HCT116 (cell line): ENCODE results near the gene ARHGEF37. TPM values are rescaled to one million over a fixed set of nuclear protein-coding genes. Genes with fewer than 3 reads are reported as not detected.

ENCODE experiments used
- ATAC-seq: fragments of 200-7000 bp; cut with Tn5 transposase; 2 replicates; pipeline ENCODE4 v1.9.1; 2020; ENCODE audit warnings: mild to moderate bottlenecking, moderate library complexity
- BruUV-seq: library from RNA; stranded (reverse); fragments of 400-500 nt; replicated peaks from 2 replicates; lab custom pipeline; 2021; lab: Mats Ljungman, UMichigan
- CTCF ChIA-PET: fragments of 300-600 bp; sonication (Branson Sonifier 250); formaldehyde crosslinking; loops from one replicate; lab custom pipeline; 2021; ENCODE audit warnings: antibody characterized with exemption; lab: Charles Lee
- POLR2A ChIA-PET: fragments of 300-600, 350-600 bp; sonication (Branson Sonifier 250); formaldehyde crosslinking; loops from one replicate; lab custom pipeline; 2021; ENCODE audit warnings: antibody characterized with exemption; lab: Charles Lee
- RAD21 ChIA-PET, 2 experiments: fragments of 300-600 bp; sonication (Branson Sonifier 250); formaldehyde crosslinking; loops; one replicate each; lab custom pipeline; 2023; ENCODE audit warnings: low total read pairs in 2 of 2; ENCODE audit not compliant: uncharacterized antibody in 2 of 2, unreplicated experiment in 2 of 2, low non-redundant PET in 1 of 2; lab: Charles Lee
- DNase-seq: peaks from one replicate; pipeline ENCODE4 v3.0.0-alpha.2; 2010; ENCODE audit warnings: low read depth, low spot score
- H2AFZ ChIP-seq: fragments of 200-600 bp; shearing (Covaris generic), sonication (generic); 2 replicates; pipeline ENCODE4 v1.6.1; 2017; ENCODE audit warnings: low read depth, mixed run types, mixed read lengths, antibody characterized with exemption, low read length; ENCODE audit not compliant: poor library complexity, severe bottlenecking
- H3K27ac ChIP-seq: 2 replicates; pipeline ENCODE4 v1.5.1; 2012; ENCODE audit warnings: low read depth, low read length
- H3K27me3 ChIP-seq: fragments of 200-600 bp; sonication (generic); 2 replicates; pipeline ENCODE4 v1.6.1; 2016; ENCODE audit warnings: mixed run types, low read length, mixed read lengths; ENCODE audit not compliant: insufficient read depth
- H3K36me3 ChIP-seq, 2 experiments: fragments of 200-500 bp in 1 of 2; fragments of 200-600 bp in 1 of 2; sonication (Bioruptor generic) in 1 of 2; sonication (generic) in 1 of 2; 2 replicates each; pipeline versions ENCODE4 v1.5.1 to v1.6.1; 2014 to 2016; ENCODE audit warnings: low read length in 2 of 2, inconsistent platforms in 1 of 2, mixed read lengths in 1 of 2, mixed run types in 1 of 2; ENCODE audit not compliant: insufficient read depth in 2 of 2, control insufficient read depth in 1 of 2
- H3K4me1 ChIP-seq, 2 experiments: fragments of 200-600 bp in 1 of 2; sonication (generic) in 1 of 2; 2 replicates each; pipeline versions ENCODE4 v1.5.1 to v1.6.1; 2012 to 2017; ENCODE audit warnings: low read length in 2 of 2, inconsistent platforms in 1 of 2, mild to moderate bottlenecking in 1 of 2, mixed read lengths in 1 of 2, mixed run types in 1 of 2, moderate library complexity in 1 of 2; ENCODE audit not compliant: insufficient read depth in 2 of 2, control insufficient read depth in 1 of 2
- H3K4me2 ChIP-seq: fragments of 200-600 bp; sonication (generic); 2 replicates; pipeline ENCODE4 v1.6.1; 2017; ENCODE audit warnings: mixed run types, low read length, mixed read lengths
- H3K4me3 ChIP-seq, 2 experiments: fragments of 200-600 bp in 1 of 2; sonication (generic) in 1 of 2; replicated peaks in 1 of 2; 2 replicates each; pipeline ENCODE4 v1.5.1; 2011 to 2016; ENCODE audit warnings: low read length in 2 of 2, control low read depth in 1 of 2, low read depth in 1 of 2, mild to moderate bottlenecking in 1 of 2, mixed read lengths in 1 of 2, mixed run types in 1 of 2
- H3K79me2 ChIP-seq: fragments of 200-600 bp; sonication (generic); 2 replicates; pipeline ENCODE4 v1.6.1; 2017; ENCODE audit warnings: mild to moderate bottlenecking, mixed run types, low read length, moderate library complexity, mixed read lengths; ENCODE audit not compliant: insufficient read depth
- H3K9ac ChIP-seq: fragments of 200-600 bp; sonication (generic); 2 replicates; pipeline ENCODE4 v1.6.1; 2016; ENCODE audit warnings: low read length, mixed read lengths
- H3K9me2 ChIP-seq: fragments of 200-600 bp; sonication (generic), shearing (Covaris generic); 2 replicates; pipeline ENCODE4 v1.6.1; 2017; ENCODE audit warnings: mixed run types, mild to moderate bottlenecking, moderate library complexity; ENCODE audit not compliant: insufficient read depth
- H3K9me3 ChIP-seq, 2 experiments: fragments of 200-500 bp in 1 of 2; fragments of 200-600 bp in 1 of 2; sonication (Bioruptor generic) in 1 of 2; sonication (generic) in 1 of 2; 2 replicates each; pipeline ENCODE4 v1.6.1; 2014 to 2017; ENCODE audit warnings: low read length in 2 of 2, mixed read lengths in 2 of 2, inconsistent platforms in 1 of 2, low read depth in 1 of 2, mild to moderate bottlenecking in 1 of 2, mixed run types in 1 of 2, moderate library complexity in 1 of 2; ENCODE audit not compliant: control insufficient read depth in 1 of 2, insufficient read depth in 1 of 2
- H4K20me1 ChIP-seq: fragments of 200-600 bp; sonication (generic), shearing (Covaris generic); 2 replicates; pipeline ENCODE4 v1.6.1; 2017; ENCODE audit warnings: mixed run types, mild to moderate bottlenecking, moderate library complexity; ENCODE audit not compliant: insufficient read depth
- ATF3 ChIP-seq: IDR thresholded peaks from 2 replicates; pipeline ENCODE4 v1.6.1; 2012
- CBX3 ChIP-seq: IDR thresholded peaks from 2 replicates; pipeline ENCODE4 v1.6.1; 2012; ENCODE audit warnings: low read depth
- ELF1 ChIP-seq: IDR thresholded peaks from 2 replicates; pipeline ENCODE4 v1.6.1; 2012; ENCODE audit warnings: low read depth, borderline replicate concordance
- EZH2 ChIP-seq: fragments of 200-600 bp; sonication (generic); IDR thresholded peaks from 2 replicates; pipeline ENCODE4 v1.6.1; 2017; ENCODE audit warnings: antibody characterized with exemption, mixed run types
- EZH2phosphoT487 ChIP-seq: fragments of 200-600 bp; IDR thresholded peaks from 2 replicates; pipeline ENCODE4 v1.6.1; 2018; ENCODE audit warnings: antibody characterized with exemption, borderline replicate concordance
- FOSL1 ChIP-seq: IDR thresholded peaks from 2 replicates; pipeline ENCODE4 v1.6.1; 2012; ENCODE audit warnings: low read depth
- JUND ChIP-seq: IDR thresholded peaks from 2 replicates; pipeline ENCODE4 v1.6.1; 2012
- POLR2A ChIP-seq: IDR thresholded peaks from 2 replicates; pipeline ENCODE4 v1.7.0; 2011; ENCODE audit warnings: borderline replicate concordance; ENCODE audit not compliant: insufficient read depth, insufficient read length; ENCODE audit errors: extremely low read depth
- REST ChIP-seq: IDR thresholded peaks from 2 replicates; pipeline ENCODE4 v1.6.1; 2012; ENCODE audit warnings: low read depth
- SIN3A ChIP-seq: IDR thresholded peaks from 2 replicates; pipeline ENCODE4 v1.6.1; 2012; ENCODE audit warnings: low read depth
- SP1 ChIP-seq: IDR thresholded peaks from 2 replicates; pipeline ENCODE4 v1.6.1; 2012; ENCODE audit warnings: low read depth
- SRF ChIP-seq: IDR thresholded peaks from 2 replicates; pipeline ENCODE4 v1.6.1; 2012; ENCODE audit warnings: low read depth
- TCF7L2 ChIP-seq: IDR thresholded peaks from 2 replicates; pipeline ENCODE4 v1.7.0; 2011; ENCODE audit warnings: borderline replicate concordance, inconsistent platforms; ENCODE audit not compliant: insufficient read depth, insufficient read length; ENCODE audit errors: extremely low read depth
- YY1 ChIP-seq: IDR thresholded peaks from 2 replicates; pipeline ENCODE4 v1.6.1; 2011; ENCODE audit warnings: low read length, low read depth, moderate library complexity, mild to moderate bottlenecking; ENCODE audit not compliant: insufficient replicate concordance; ENCODE audit errors: extremely low read depth
- ZBTB33 ChIP-seq: IDR thresholded peaks from 2 replicates; pipeline ENCODE4 v1.6.1; 2011; ENCODE audit warnings: mild to moderate bottlenecking, low read length, moderate library complexity; ENCODE audit not compliant: insufficient replicate concordance; ENCODE audit errors: extremely low read depth
- ZFX ChIP-seq: fragments of 450-650 bp; IDR thresholded peaks from 2 replicates; pipeline ENCODE4 v1.6.1; 2017
- intact Hi-C: fragments of 100-400 bp; cut with micrococcal nuclease; formaldehyde crosslinking; loops from 2 replicates; pipeline ENCODE4 v1.10.0; 2022
- total RNA-seq: library from RNA; stranded (reverse); gene quantifications from one replicate; pipeline ENCODE4 v1.2.1, GENCODE V29; 2021; ENCODE audit not compliant: unreplicated experiment

Gene ARHGEF37
- total RNA-seq, 1 experiment from 2014 or later, result 7.0 TPM

GRCh38 chr5:149629421-149629820 is 48.1 kb downstream of the ARHGEF37 start (continued):
- no peak for TF ChIP-seq ZBTB33
- no peak for TF ChIP-seq TCF7L2
- TF ChIP-seq SRF, result no peak
- TF ChIP-seq SIN3A, result no peak
- TF ChIP-seq ATF3, result no peak
- TF ChIP-seq, all 23 proteins: peak for 0

- no peak overlapping the region for H3K27ac ChIP-seq
- H3K4me2 ChIP-seq, result no peak overlapping the region
- H3K9me2 ChIP-seq, result no peaks in the 10 kb centered on the region
- no peaks in the 10 kb centered on the region for H3K27me3 ChIP-seq
- no peak overlapping the region for H3K9ac ChIP-seq
- BruUV-seq, result no TSS peak
- RAD21 ChIA-PET, result no interaction called here
- H3K4me1 ChIP-seq, result peaks cover 18 to 31% of the 10 kb centered on the region in 2 experiments
- CTCF ChIA-PET, result no interaction called here
- no peak overlapping the region for H3K4me3 ChIP-seq
- no peak overlapping the region for H2AFZ ChIP-seq
- TF ChIP-seq FOSL1 (no peak), ZFX (no peak), ELF1 (no peak), POLR2A (no peak), CBX3 (no peak), ZBTB33 (no peak), REST (no peak), SIN3A (no peak), YY1 (no peak), SP1 (no peak), EZH2phosphoT487 (no peak), SRF (no peak), TCF7L2 (no peak), ATF3 (no peak), JUND (no peak), EZH2 (no peak)
- DNase-seq (no peak), ATAC-seq (no peak)
- no peaks in the 10 kb centered on the region for H3K79me2 ChIP-seq
- POLR2A ChIA-PET, result no interaction called here
- intact Hi-C loops, result no loop called here
- no peaks in the 10 kb centered on the region for H3K36me3 ChIP-seq
- no peaks in the 10 kb centered on the region for H3K9me3 ChIP-seq
- no peaks in the 10 kb centered on the region for H4K20me1 ChIP-seq
Observed at GRCh38 chr5:149630337-149630736, 49.0 kb downstream of the ARHGEF37 start.
